Vagina (tissue), 2 donors: ENCODE data around the gene ASGR2.

Experiments
- POLR2A ChIP-seq, 2 donors: fragments of 450-650 bp; IDR thresholded peaks; one replicate each; pipeline ENCODE4 v1.6.1; 2017; ENCODE audit warnings: antibody characterized with exemption in 2 of 2, mild to moderate bottlenecking in 2 of 2, moderate library complexity in 2 of 2
- POLR2AphosphoS5 ChIP-seq, 2 donors: sonication (generic); formaldehyde crosslinking; IDR thresholded peaks; one replicate each; pipeline ENCODE4 v1.9.0; 2017; ENCODE audit warnings: antibody characterized with exemption in 2 of 2, mild to moderate bottlenecking in 2 of 2, low read depth in 1 of 2; ENCODE audit not compliant: insufficient read depth in 1 of 2
- TF ChIP-seq, protein P1 (sequence below), 3 experiments: fragments of 450-650 bp in 2 of 3; fragments of 200-600 bp in 1 of 3; sonication (generic) in 1 of 3; IDR thresholded peaks; one replicate each; pipeline ENCODE4 v1.5.1; 2017 to 2019; ENCODE audit warnings: antibody characterized with exemption in 3 of 3, mild to moderate bottlenecking in 2 of 3, moderate library complexity in 2 of 3

DNA sequence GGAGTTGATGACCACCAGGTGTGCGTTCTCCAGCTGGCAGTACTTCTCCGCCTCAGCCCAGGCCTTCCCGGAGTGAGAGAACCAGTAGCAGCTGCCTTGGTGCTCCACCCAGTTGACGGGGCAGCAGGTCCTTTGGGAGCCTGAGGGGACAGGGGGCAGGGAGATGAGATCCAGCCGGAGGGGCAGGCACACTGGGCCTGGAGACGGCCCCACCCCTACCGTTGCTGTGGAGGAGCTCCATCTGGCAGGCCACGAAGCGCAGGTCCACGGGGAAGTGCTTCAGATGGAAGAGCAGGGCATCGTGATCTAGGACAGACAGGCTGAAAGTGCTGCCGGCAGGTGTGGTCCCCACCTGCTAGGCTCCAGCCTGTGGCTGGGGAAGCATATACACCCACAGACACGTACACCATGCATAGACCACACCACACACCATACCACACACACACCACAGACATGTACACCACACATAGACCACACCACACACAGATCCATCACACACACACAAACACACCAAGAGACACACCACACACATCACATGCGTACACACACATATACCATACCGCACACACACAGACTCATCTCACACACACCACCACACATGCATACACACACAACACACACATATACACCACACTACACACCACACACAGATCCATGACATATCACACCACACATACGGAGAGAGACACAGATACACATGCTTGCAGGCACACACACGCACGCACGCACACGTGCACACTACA is 7.4 kb downstream of the ASGR2 start:
- TF ChIP-seq, protein P1, sequence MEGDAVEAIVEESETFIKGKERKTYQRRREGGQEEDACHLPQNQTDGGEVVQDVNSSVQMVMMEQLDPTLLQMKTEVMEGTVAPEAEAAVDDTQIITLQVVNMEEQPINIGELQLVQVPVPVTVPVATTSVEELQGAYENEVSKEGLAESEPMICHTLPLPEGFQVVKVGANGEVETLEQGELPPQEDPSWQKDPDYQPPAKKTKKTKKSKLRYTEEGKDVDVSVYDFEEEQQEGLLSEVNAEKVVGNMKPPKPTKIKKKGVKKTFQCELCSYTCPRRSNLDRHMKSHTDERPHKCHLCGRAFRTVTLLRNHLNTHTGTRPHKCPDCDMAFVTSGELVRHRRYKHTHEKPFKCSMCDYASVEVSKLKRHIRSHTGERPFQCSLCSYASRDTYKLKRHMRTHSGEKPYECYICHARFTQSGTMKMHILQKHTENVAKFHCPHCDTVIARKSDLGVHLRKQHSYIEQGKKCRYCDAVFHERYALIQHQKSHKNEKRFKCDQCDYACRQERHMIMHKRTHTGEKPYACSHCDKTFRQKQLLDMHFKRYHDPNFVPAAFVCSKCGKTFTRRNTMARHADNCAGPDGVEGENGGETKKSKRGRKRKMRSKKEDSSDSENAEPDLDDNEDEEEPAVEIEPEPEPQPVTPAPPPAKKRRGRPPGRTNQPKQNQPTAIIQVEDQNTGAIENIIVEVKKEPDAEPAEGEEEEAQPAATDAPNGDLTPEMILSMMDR (IDR thresholded peaks at IDR 0.05) = no peak
- TF ChIP-seq POLR2A (IDR thresholded peaks at IDR 0.05) (no peak), POLR2AphosphoS5 (IDR thresholded peaks at IDR 0.05; ENCODE audit: insufficient read depth in 1 of 2, low read depth in 1 of 2) (no peak)
